ENCODE measurements around the gene CRACR2B.

Gene CRACR2B

GRCh38 chr11:855330-855674 is 27.6 kb downstream of the CRACR2B start:
- DNase-seq = no peak

- no peak for DNase-seq
These were observed 28.1 kb downstream of the CRACR2B start for GRCh38 chr11:855796-856195.

GRCh38 chr11:856397-856796 is 28.7 kb downstream of the CRACR2B start:
- no peak for DNase-seq

- no peak for DNase-seq
These were observed 30.5 kb downstream of the CRACR2B start for GRCh38 chr11:858053-858761.

GRCh38 chr11:858762-859339 is 31.1 kb downstream of the CRACR2B start:
- no peak for DNase-seq

- no peak for DNase-seq
These were observed 31.8 kb downstream of the CRACR2B start for GRCh38 chr11:859394-860131.

GRCh38 chr11:860234-861104 is 32.8 kb downstream of the CRACR2B start:
- no peak for DNase-seq

- no peak for DNase-seq
These were observed 33.4 kb downstream of the CRACR2B start for GRCh38 chr11:861105-861479.

- no peak for DNase-seq
These were observed 34.5 kb downstream of the CRACR2B start for GRCh38 chr11:862081-862661.

GRCh38 chr11:862696-863022 is 34.9 kb downstream of the CRACR2B start:
- DNase-seq = no peak

GRCh38 chr11:863023-863909 is 35.5 kb downstream of the CRACR2B start:
- DNase-seq = no peak

- DNase-seq = no peak
These were observed 36.5 kb downstream of the CRACR2B start for GRCh38 chr11:863910-864827.

- no peak for DNase-seq
These were observed 37.2 kb downstream of the CRACR2B start for GRCh38 chr11:864898-865297.

- no peak for DNase-seq
These were observed 38.0 kb downstream of the CRACR2B start for GRCh38 chr11:865462-866430.

GRCh38 chr11:866481-866880 is 38.8 kb downstream of the CRACR2B start:
- no peak for DNase-seq

- no peak for DNase-seq
These were observed 40.2 kb downstream of the CRACR2B start for GRCh38 chr11:867856-868358.

GRCh38 chr11:868394-868793 is 40.7 kb downstream of the CRACR2B start:
- no peak for DNase-seq

GRCh38 chr11:868802-869201 is 41.1 kb downstream of the CRACR2B start:
- DNase-seq = no peak

- DNase-seq = no peak
These were observed 41.8 kb downstream of the CRACR2B start for GRCh38 chr11:869399-870126.
